Kidney (tissue), 14 donors: ENCODE results near the gene FTMT. TPM values are rescaled to one million over a fixed set of nuclear protein-coding genes. Genes with fewer than 3 reads are reported as not detected.

Experiments used
- DNase-seq, 5 donors: peaks; one replicate each; pipeline ENCODE4 v3.0.0-alpha.2; 2013 to 2020
- FAIRE-seq: peaks from 2 replicates; lab custom pipeline; 2012; peaks lifted over from hg19 to GRCh38; lab: Jason Lieb, UNC
- H3K27ac ChIP-seq, 2 donors: one replicate each; pipeline ENCODE4 v1.7.0; 2013; ENCODE audit warnings: low read depth in 2 of 2, low read length in 2 of 2, inconsistent platforms in 1 of 2
- H3K27me3 ChIP-seq: one replicate; pipeline ENCODE4 v1.7.1; 2013; ENCODE audit warnings: low read length, inconsistent platforms; ENCODE audit not compliant: control insufficient read depth, insufficient read depth
- H3K36me3 ChIP-seq, 3 donors: one replicate each; pipeline versions ENCODE4 v1.7.0 to v1.7.1; 2013; ENCODE audit warnings: low read length in 3 of 3, control low read depth in 1 of 3, inconsistent platforms in 1 of 3; ENCODE audit not compliant: insufficient read depth in 3 of 3, control insufficient read depth in 2 of 3
- H3K4me1 ChIP-seq, 3 donors: one replicate each; pipeline versions ENCODE4 v1.7.0 to v1.7.1; 2013; ENCODE audit warnings: low read length in 3 of 3, inconsistent platforms in 1 of 3, low read depth in 1 of 3; ENCODE audit not compliant: control insufficient read depth in 2 of 3, insufficient read depth in 2 of 3
- H3K4me3 ChIP-seq, 3 donors: one replicate each; pipeline versions ENCODE4 v1.7.0 to v1.8.1; 2013; ENCODE audit warnings: low read length in 3 of 3, control low read depth in 1 of 3, inconsistent platforms in 1 of 3
- H3K9ac ChIP-seq, 3 donors: one replicate each; pipeline versions ENCODE4 v1.7.0 to v1.7.1; 2013; ENCODE audit warnings: low read length in 3 of 3, control low read depth in 1 of 3, inconsistent platforms in 1 of 3
- H3K9me3 ChIP-seq, 3 donors: one replicate each; pipeline versions ENCODE4 v1.7.0 to v1.7.1; 2013; ENCODE audit warnings: low read length in 3 of 3, control low read depth in 1 of 3, inconsistent platforms in 1 of 3; ENCODE audit not compliant: control insufficient read depth in 2 of 3, insufficient read depth in 1 of 3
- CTCF ChIP-seq: IDR thresholded peaks from 3 replicates; pipeline ENCODE4 v1.5.1; 2012; ENCODE audit warnings: mild to moderate bottlenecking, moderate library complexity, borderline replicate concordance; ENCODE audit not compliant: insufficient read depth; ENCODE audit errors: extremely low read depth
- intact Hi-C: fragments of 100-400 bp; cut with DNase I; formaldehyde crosslinking; loops from one replicate; pipeline ENCODE4 v1.11.1; 2022
- polyA plus RNA-seq: library from polyadenylated mRNA; stranded (reverse); fragments of 350-450 nt; fragmentation: Illumina TruSeq; extraction: RNeasy Lipid Tissue Mini Kit (QIAGEN cat#74804); gene quantifications from one replicate; pipeline ENCODE4 v1.2.3, GENCODE V29; 2014; ENCODE audit warnings: low read depth, low replicate concordance; ENCODE audit not compliant: insufficient read depth
- total RNA-seq: library from RNA; stranded (reverse); fragmentation: NEBNext Ultra II Directional; extraction: Animal tissue kit (Norgen Biotek cat#: 25700); gene quantifications from one replicate; pipeline ENCODE4 v1.2.1, GENCODE V29; 2021
- donor health status: control.
- donor health status: control.
- donor health status: control.
- donor health status: control.
- donor health status: control.
- donor health status: DM: yes; HTN: yes; CAD: no.
- donor health status: Normal renal cell carcinoma (clear cell type).

The FTMT gene
- total and polyA plus RNA-seq, 2 donors from 2014 or later, result not detected

GRCh38 chr5:121819682-121820261 lies 31.9 kb upstream of the FTMT start:
- intact Hi-C loops, result no loop called here
- H3K27me3 ChIP-seq, result no peaks in the 10 kb centered on the region
- H3K36me3 ChIP-seq, result no peaks in the 10 kb centered on the region
- no peak for TF ChIP-seq CTCF
- H3K9me3 ChIP-seq, result no peaks in the 10 kb centered on the region
- H3K4me3 ChIP-seq, result no peak overlapping the region
- DNase-seq, result peak in 2 of 5 donors; percentile 49 to 68
- H3K4me1 ChIP-seq, result no peaks in the 10 kb centered on the region
- no peak for FAIRE-seq
- no peak overlapping the region for H3K9ac ChIP-seq
- no peak overlapping the region for H3K27ac ChIP-seq

GRCh38 chr5:121833617-121834016 lies 18.1 kb upstream of the FTMT start:
- intact Hi-C loops, result no loop called here
- Histone ChIP-seq H3K27me3 (no peaks in the 10 kb centered on the region), H3K36me3 (no peaks in the 10 kb centered on the region), H3K9ac (no peak overlapping the region), H3K4me3 (no peak overlapping the region), H3K27ac (no peak overlapping the region), H3K9me3 (peaks cover 0 to 4% (median 0%) of the 10 kb centered on the region in 3 donors), H3K4me1 (no peaks in the 10 kb centered on the region)
- TF ChIP-seq CTCF, result no peak
- DNase-seq (no peak), FAIRE-seq (no peak)

- no peak for FAIRE-seq
- Histone ChIP-seq H3K9me3 (peaks cover 0 to 4% (median 0%) of the 10 kb centered on the region in 3 donors), H3K4me1 (no peaks in the 10 kb centered on the region), H3K36me3 (no peaks in the 10 kb centered on the region), H3K27me3 (no peaks in the 10 kb centered on the region), H3K9ac (no peak overlapping the region), H3K4me3 (no peak overlapping the region), H3K27ac (no peak overlapping the region)
- no peak for TF ChIP-seq CTCF
- intact Hi-C loops, result no loop called here
- no peak for DNase-seq
These were observed 17.7 kb upstream of the FTMT start for GRCh38 chr5:121834021-121834420.

- no peaks in the 10 kb centered on the region for H3K4me1 ChIP-seq
- no peaks in the 10 kb centered on the region for H3K36me3 ChIP-seq
- no peaks in the 10 kb centered on the region for H3K27me3 ChIP-seq
- no peak overlapping the region for H3K27ac ChIP-seq
- FAIRE-seq (no peak), DNase-seq (no peak)
- TF ChIP-seq CTCF, result no peak
- H3K9ac ChIP-seq, result no peak overlapping the region
- no peak overlapping the region for H3K4me3 ChIP-seq
- intact Hi-C loops, result no loop called here
- H3K9me3 ChIP-seq, result no peaks in the 10 kb centered on the region
These were observed 9.8 kb upstream of the FTMT start for GRCh38 chr5:121841892-121842291.
